ENCODE data around the gene LMOD2. TPM values are rescaled to one million over a fixed set of nuclear protein-coding genes. Genes with fewer than 3 reads are reported as not detected.
A peak's percentile ranks its signal among the peaks of the same experiment; 100 is the strongest.

The LMOD2 gene
- total and polyA plus RNA-seq, 12 donors: 115 to 2,841 (median 1,023) TPM

DNA sequence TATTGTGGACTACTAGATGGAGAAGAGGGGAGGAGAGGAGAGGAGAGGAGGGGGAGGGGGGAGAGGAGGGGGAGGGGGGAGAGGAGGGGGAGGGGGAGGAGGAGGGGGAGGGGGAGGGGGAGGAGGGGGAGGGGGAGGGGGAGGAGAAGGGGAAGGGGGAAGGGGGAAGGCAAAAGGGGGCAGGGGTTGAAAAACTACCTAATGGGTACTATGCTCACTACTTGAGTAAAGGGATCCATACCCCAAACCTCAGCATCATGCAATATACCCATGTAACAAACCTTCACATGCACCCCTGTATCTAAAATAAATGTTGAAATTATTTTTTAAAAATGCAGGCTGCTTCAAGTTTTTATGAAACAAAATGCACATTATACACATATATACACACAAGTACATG lies 15.1 kb upstream of the LMOD2 start:
- no peak for ATAC-seq
- intact Hi-C loops (cut with DNase I): no loop called here
- H3K4me3 ChIP-seq: no peak overlapping the region

GRCh38 chr7:123641901-123642300 lies 13.8 kb upstream of the LMOD2 start:
- no peaks in the 10 kb centered on the region for H3K27me3 ChIP-seq
- 53 to 55% methylated on average over 5 of the region's 5 CpGs for WGBS, 2 donors
- no peaks in the 10 kb centered on the region for H3K9me3 ChIP-seq
- TF ChIP-seq, protein P1, sequence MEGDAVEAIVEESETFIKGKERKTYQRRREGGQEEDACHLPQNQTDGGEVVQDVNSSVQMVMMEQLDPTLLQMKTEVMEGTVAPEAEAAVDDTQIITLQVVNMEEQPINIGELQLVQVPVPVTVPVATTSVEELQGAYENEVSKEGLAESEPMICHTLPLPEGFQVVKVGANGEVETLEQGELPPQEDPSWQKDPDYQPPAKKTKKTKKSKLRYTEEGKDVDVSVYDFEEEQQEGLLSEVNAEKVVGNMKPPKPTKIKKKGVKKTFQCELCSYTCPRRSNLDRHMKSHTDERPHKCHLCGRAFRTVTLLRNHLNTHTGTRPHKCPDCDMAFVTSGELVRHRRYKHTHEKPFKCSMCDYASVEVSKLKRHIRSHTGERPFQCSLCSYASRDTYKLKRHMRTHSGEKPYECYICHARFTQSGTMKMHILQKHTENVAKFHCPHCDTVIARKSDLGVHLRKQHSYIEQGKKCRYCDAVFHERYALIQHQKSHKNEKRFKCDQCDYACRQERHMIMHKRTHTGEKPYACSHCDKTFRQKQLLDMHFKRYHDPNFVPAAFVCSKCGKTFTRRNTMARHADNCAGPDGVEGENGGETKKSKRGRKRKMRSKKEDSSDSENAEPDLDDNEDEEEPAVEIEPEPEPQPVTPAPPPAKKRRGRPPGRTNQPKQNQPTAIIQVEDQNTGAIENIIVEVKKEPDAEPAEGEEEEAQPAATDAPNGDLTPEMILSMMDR (IDR thresholded peaks at IDR 0.05): no peak
- intact Hi-C loops (cut with DNase I): no loop called here
- no peaks in the 10 kb centered on the region for H3K36me3 ChIP-seq
- peak overlapping the region in 6 of 10 donors; percentile 27 to 90 (median 60) for H3K27ac ChIP-seq
- DNase-seq (no peak), ATAC-seq (no peak)
- H3K4me1 ChIP-seq: peaks cover 0 to 58% (median 31%) of the 10 kb centered on the region in 9 donors
- no peak overlapping the region for H3K4me3 ChIP-seq

More for the DNA sequence above, 15.1 kb upstream of the LMOD2 start:
- Histone ChIP-seq H3K27me3 (no peaks in the 10 kb centered on the region), H3K4me1 (peaks cover 0 to 51% (median 21%) of the 10 kb centered on the region in 9 donors), H3K27ac (no peak overlapping the region), H3K9me3 (no peaks in the 10 kb centered on the region), H3K36me3 (no peaks in the 10 kb centered on the region)
- TF ChIP-seq, protein P1 (IDR thresholded peaks at IDR 0.05): no peak
- DNase-seq: no peak

DNA sequence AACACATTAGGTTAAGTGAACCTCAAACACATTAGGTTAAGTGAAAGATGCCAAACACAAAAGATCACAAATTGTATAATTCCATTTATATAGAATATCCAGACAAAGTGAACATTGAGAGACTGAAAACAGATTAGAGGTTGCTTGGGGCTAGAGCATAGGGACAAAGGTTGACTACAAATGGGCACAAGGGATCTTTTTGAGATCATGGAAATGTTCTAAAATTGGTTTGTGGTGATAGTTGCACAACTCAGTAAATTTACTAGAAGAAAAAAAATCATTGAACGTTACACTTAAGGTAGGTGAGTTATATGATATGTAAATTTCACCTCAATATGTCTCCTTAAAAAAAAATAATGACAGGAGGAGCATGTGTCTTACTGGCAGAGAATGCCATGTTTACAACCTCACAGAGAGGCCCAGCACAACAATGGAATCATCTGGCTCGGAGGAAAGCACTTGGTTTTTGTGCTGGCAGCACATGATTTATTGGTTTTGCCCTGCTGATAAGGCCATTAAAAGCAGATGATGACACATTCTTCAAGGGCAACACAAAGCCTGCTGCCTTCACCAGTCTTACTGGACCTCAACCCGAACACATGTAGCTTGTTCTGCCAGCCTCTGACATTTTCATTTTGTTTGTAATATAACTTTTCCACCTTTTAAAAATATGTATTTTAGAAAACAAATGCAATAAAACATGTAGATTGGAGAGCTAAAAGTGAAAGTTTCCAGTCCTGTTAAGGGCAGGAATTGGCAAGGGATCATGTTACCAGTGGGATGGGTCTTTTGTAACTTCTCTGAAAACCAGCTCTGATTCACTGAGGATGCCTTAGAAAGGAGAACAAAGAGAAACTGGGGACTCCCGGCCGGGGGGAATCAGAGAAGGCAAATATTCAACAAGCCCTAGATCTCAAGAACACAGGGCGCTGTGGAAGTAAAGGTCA lies 11.9 kb upstream of the LMOD2 start:
- 24 to 27% methylated on average over 6 of the region's 6 CpGs for WGBS, 2 donors
- Histone ChIP-seq H3K27me3 (no peaks in the 10 kb centered on the region), H3K36me3 (no peaks in the 10 kb centered on the region), H3K9me3 (no peaks in the 10 kb centered on the region), H3K27ac (peak overlapping the region; percentile 31 to 90 (median 85)), H3K4me3 (peak overlapping the region in 8 of 10 donors; percentile 4 to 41 (median 33)), H3K4me1 (peaks cover 0 to 62% (median 36%) of the 10 kb centered on the region in 9 donors)
- ATAC-seq (peak; percentile 28 to 80 (median 71)), DNase-seq (peak in 1 of 2 donors; percentile 47)
- intact Hi-C loops (cut with DNase I): no loop called here
- TF ChIP-seq, protein P1 (IDR thresholded peaks at IDR 0.05): no peak

DNA sequence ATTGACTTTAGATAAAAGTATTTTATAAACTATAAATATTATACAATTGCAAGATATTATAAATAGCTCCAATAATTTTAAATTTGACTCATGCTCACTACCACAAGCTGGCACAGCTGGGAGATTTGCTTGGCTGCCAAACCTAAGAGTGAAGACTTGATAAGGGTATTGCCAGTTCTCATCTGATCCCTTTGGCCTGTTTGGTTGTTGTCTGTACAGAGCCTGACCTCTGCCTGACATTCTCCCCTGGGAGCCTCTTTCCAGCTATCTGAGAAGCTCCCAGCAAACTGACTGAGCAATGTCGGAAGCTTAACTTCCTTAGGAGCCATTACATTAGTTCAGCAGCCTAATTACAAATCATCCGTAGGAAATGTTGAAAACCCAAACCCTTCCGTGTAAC lies 10.2 kb upstream of the LMOD2 start:
- DNase-seq (peak; percentile 29 to 77), ATAC-seq (peak; percentile 79 to 95 (median 88))
- WGBS, 2 donors: 8 to 12% methylated on average over 3 of the region's 3 CpGs
- TF ChIP-seq, protein P1 (IDR thresholded peaks at IDR 0.05): no peak
- H3K4me1 ChIP-seq: peaks cover 0 to 68% (median 41%) of the 10 kb centered on the region in 9 donors
- peak overlapping the region; percentile 42 to 90 (median 85) for H3K27ac ChIP-seq
- H3K4me3 ChIP-seq: peak overlapping the region in 6 of 10 donors; percentile 3 to 37 (median 33)
- no peaks in the 10 kb centered on the region for H3K27me3 ChIP-seq
- no peaks in the 10 kb centered on the region for H3K36me3 ChIP-seq
- intact Hi-C loops (cut with DNase I): no loop called here
- H3K9me3 ChIP-seq: no peaks in the 10 kb centered on the region
